Activated CD4-positive, alpha-beta T cell treated with anti-CD3 and anti-CD28 coated beads, Interleukin-2, amount 50 U/mL, for 4 hours (primary cell): Measurements from ENCODE around the gene CWC15.
"Not testable (repeated sequence)": the region's sequence is repeated elsewhere in the genome, so short reads cannot be mapped to it uniquely, and the experiment has no call there.

Source experiments
- DNase-seq, 2 experiments: peaks; one replicate each; pipeline ENCODE4 v3.0.0-alpha.2; 2020

Gene CWC15

DNA sequence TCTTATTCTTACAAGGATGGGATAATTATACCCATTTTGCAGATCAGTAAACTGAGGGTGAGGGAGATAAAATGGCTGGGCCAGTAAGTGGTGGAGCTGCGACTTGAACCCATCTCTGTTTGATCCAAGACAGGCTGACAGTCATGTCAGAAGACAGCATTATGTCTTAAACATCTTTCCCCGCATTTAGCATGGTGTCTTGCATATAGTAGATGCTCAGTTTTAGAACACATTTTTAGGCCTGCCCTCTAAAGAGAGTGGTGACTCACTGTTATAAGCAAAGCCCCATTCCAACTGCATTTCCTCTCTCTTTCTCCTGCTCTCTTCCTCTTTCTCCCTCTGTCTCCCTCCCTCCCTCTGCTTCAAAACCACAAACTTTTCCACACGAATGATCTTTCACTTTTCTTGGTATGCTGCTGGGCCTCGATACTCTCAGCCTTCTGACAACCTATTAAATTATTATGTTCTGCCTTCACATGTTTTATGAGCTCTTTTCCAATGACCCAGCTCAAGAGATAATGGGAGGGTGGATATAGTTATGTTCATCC, 25.2 kb downstream of the CWC15 start:
- DNase-seq = no peak

DNA sequence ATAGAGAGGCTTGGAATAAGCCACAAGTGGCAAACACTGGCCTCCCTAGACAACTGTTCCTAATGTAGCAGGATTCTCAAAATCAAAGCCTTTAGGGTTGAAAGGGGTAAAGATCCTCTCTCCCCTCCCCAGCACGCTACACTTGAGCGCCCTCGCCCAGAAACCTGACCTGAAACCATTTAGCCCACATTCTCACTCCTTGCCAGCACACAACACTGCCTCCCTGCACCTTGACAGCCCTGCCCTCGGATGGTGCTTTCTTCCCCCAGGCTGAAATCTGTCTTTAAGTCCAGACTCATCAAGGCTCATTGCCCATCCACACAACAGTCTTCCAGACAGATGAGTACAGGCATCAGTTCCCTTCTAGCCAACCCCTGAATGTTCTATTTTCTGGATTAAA, 26.5 kb downstream of the CWC15 start:
- DNase-seq = no peak

DNA sequence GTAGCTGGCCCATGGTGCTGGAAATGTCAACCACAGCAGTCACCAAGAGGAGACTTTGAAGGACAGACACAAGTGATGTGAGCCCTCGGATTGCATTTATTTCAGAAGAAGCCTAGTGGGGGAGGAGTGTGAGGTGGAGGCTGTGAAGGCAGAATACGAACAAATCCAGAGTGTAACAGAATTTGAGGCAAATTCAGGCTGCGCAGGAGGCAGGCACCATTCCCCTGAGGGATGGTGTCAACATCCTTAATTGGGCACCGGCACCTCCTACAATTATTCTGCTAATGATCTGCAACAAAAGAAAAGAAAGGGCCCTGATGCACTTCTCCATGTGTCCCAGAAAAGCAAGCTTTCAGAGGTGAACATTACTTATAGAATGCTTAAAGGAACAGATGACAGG, 32.2 kb downstream of the CWC15 start:
- no peak for DNase-seq

DNA sequence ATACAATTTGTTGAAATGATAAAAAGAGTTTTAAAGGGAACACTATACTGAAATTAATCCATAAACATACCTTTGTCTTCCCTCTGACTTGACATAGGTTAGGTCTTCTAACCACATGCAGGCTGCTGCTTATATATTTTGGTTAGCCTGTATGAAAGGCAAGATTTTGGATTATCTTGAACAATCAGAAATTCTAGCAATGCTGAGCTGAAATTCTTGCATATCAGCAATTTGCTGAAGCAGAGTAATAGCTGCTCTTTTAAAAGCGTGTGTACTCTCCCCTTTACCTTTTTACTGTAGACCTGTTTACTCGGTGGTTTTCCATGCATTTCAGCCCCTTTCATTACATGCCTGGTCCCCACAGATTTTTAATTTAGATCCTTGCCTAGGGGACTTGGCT, 34.0 kb downstream of the CWC15 start:
- no peak for DNase-seq

DNA sequence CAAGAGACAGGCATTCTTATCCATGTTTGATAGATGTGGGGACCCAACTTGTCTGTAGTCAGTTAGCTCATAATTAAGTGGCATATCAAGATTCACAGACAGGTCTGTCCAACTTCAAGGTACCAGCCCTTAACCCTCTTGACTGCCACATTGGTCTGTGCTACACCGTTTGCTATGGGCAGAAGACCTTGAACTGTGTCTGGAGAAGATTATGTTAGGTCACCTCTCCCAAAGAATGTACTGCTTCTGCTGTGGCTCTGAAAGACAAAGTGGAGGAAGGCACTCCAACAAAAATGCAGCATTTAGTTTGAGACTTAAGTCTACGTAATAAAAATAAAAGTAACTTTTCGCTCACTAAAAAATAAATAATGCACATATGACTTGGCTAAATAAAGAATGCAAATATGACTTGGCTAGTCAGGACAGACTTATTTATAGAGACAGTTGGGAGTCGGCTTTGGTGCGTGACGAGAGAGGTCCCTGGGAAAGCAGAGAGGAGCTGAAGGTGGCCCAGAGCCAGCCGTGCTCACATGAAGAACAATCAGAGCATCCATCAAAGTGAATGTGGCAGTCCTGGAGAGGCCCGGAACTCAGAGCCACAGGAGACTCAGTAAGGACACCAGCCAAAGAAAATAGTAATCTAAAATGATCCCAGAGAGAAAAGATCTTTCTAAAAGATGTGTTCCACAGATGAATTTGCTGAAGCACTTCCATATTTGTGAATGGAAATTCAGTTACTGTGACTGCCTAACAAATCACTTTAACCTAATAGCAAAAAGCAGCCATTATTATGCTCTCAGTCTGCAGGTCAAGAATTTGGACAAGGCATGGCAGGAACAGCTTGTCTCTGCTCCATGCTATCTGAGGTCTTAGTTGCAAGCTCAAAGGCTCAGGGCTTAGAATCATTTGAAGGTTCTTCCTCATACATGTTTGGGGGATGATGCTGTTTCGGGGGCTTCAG, 35.0 kb downstream of the CWC15 start:
- no peak for DNase-seq

DNA sequence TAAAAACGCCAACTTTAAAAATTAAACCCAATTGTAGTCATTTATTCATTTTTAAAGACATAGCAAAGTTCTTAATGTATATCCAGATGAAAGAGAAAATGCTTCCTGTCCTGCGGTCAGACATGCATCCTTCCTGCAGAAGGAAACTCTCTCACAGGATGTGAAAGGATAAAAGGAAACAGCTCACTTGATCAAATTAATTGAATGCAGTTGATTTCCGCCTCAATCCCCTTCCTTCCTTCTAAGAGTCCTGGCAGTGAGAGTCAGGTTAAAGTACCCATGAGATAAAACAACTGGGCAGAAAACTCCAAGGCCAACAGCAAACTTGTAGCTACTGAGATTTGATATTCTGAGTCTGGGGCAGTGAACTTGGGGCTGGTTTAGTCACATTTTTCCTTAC, 38.5 kb downstream of the CWC15 start:
- DNase-seq = no peak

DNA sequence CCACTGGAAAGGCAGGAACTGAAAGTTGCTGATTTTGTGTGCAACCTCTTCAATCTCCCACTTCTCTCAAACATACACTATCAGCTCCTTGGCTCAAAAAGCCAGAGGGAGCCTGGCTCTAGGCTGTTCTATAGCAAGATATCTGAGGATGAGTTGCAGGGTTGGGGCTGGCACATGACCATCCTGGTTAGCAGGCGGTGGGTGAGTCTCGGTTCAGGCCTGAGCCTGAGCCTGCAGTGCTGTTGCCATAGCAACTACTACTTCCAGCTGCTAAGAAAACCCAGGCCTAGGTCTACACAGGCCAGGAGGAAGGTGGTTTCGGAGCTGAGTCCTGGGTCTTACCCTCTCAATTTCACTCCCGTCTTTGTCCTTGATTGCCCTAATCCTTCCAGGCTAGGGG, 39.0 kb downstream of the CWC15 start:
- no peak for DNase-seq

DNA sequence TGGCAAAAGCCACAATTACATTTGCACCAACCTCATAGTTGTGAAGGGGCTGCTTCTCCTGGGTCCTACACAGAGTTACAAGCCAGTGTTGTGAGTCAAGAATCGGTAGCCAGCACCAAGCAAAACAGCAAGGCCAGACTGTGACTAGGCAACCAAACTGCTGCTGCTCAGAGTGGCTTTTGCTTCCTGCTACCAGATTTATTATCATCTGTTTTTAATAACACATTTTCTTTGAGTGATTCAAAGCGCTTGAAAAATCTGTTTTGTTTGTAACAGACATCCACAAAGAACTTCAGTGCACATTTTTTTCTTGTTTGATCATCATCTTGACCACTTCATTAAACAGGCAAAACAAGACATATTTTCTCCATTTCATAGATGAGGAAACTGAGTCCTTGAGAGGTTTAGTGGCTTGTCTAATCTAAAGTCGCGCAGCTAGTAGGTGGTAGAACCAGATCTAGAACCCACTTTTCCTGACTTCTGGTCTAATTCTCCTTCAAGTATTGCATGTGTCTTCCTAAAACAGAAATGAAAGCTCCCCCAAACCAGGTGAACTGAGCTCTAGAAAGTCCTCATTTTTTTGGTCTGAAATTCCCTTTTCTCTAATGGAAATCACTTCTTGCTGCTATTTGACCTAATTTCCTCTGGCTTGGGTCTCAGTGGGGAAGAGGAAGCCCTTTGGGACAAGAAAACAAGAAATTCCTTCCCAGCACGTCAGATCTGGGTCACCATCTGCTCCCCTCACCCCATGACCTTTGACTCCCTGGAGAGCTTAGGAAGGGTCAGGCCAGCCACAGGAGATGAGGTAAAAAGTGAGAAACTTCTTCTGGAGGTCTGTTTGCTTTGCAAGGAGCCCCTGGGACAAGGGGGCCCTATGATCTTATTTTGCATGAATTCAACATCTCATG, 39.9 kb downstream of the CWC15 start:
- no peak for DNase-seq

DNA sequence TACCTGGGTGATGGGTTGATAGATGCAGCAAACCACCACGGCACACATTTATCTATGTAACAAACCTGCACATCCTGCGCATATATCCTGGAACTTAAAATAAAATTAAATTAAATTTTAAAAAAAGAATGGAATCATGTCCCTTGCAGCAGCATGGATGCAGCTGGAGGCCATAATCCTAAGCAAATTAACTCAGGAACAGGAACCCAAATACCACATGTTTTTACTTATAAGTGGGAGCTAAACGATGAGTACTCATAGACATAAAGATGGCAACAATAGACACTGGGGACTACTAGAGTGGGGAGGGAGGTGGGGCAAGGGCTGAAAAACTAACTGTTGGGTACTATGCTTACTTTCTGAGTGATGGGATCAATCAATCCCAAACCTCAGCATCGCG, 40.9 kb downstream of the CWC15 start:
- no peak for DNase-seq

DNA sequence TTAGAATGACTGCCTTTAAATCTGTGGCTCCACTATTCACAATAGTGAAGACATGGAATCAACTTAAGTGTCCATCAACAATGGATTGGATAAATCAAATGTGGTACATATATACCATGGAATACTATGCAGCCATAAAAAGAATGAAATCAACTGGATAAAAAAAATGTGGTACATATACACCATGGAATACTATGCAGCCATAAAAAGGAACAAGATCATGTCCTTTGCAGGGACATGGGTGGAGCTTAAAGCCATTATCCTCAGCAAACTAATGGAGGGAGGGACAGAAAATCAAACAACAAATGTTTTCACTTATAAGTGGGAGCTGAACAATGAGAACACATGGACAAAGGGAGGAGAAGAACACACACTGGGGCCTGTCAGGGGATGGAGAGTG, 41.3 kb downstream of the CWC15 start:
- DNase-seq = not testable (repeated sequence)

DNA sequence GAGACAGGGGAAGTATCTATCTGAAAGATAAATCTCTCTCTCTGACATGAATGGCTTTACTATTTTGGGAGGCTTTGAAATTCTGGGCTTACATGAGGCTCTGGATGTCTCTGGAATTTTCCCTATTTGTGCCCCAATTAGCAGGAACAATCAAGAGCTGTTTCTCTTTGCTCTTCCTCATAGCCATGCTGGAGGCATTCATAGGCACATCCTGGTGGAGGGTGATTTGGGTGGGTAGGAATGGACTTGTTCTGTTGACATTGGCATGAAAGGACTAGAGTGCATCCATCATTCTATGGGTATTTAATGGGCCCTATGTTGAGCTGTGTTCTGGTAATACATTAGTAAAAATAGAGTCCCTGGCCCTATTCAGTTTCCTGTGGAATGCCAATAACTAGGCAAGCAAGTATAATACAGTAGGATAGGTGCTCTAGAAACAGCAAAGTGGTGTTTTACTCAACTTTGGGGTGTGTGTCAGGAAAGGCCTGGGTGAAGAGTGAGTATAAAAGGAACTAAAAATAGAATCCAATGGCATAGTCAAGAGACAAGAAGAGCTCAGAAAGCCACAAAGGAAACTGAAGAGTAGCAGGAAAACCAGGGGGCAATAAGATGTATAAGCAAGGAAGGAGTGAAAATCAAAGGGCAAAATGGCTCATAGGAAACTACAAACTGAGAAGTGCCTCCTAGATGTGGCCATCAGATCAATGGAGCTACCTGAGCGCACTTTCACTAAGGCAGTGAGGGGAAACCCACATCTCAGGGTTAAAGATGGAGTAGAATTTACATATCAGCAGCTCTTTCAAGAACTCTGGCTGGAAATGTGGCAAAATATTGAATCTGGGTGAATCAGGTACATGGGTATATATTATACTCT, 45.0 kb downstream of the CWC15 start:
- DNase-seq = no peak

DNA sequence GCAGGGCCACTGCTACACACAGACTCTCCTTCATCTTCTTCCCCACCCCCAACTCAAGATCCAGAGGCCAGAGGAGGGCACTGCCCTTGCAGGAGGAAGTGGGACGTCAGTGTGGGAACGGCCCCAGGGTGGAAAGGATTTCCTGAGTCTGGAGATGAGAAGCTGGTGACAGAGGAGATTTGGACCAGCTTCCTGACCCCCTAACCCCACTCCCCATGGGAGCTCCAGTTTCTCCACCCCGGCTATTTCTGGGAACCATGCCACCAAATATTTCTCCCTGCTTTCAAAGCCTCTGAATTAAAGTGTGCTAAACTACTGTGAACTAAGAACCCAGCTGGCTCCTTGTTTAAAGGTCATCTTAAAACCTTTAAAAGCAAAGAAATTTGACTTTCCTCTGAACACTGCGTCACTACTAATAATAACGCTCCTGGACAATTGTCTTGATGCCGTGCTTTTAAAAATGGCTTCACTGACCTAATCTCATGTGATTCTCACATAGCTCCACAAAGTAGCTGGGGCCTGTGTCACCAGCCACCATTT, 46.6 kb downstream of the CWC15 start:
- no peak for DNase-seq

DNA sequence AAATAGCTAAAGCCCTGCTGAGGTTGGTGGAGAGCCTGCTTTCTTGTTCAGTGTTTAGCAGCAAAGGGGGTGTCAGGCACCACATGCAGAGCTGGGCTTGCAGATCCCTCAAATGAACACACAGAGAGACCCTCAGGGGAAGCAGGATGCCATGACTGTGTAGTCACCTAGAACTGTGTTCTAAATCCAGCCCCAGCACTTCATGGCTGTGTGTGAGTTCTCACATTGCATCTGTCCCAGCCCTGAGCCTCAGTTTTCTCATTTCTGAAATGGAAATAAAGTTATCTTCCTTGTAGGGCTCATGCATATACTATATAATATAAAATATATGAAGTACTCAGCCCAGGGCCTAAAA, 47.1 kb downstream of the CWC15 start:
- DNase-seq = no peak

DNA sequence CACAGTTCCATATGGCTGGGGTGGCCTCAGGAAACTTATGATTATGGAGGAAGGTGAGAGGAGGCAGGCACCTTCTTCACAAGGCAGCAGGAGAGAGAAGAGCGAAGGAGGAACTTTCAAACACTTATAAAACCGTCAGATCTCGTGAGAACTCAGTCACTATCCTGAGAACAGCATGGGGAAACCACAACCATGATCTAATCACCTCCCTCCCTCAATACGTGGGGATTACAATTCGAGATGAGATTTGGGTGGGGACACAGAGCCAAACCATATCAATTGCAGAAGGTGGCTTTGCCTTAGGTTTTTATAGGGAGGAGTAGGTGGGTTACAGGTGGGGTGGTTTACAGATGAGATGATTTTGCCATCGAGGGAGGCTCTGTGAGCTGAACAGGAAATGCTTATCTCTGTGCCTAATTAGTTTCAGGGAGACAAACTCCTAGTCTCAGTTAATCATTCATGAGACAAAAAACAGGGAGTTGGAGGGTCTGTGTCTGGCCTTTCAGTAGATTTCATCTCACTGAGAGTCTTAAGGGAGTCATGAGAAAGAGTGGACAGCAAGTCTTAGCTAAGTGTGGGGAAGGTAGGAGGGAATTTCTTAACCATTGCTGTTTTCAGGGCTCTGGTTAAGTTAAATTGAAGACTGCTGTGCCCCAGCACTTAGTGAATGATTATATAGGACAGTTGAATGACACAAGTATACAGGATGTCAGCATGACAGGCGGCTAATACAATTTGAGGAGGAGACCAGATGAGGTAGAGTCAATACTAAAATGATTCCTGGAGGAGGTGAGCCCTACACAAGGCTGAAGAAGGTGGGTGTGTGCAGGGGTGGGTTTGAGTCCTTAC, 47.7 kb downstream of the CWC15 start:
- DNase-seq = no peak

DNA sequence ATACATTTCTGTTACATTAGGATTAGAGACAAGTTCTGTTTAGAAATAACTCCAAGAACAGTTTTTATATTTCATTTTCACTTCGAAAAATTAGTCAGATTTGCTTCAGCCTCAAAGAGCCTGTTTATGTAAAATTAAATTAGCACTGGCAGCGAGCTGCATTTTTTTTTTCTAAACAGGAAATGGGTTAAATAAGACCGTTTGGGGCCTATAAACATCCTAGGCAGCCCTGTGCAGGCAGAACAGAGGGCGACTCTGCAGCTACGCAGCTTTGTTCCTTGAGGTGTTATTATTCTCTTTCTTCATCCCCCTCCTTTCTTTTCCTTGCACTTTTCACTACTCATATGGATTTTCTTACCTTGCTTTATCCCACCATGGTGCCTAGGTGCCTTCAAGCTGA, 48.7 kb downstream of the CWC15 start:
- DNase-seq = no peak

DNA sequence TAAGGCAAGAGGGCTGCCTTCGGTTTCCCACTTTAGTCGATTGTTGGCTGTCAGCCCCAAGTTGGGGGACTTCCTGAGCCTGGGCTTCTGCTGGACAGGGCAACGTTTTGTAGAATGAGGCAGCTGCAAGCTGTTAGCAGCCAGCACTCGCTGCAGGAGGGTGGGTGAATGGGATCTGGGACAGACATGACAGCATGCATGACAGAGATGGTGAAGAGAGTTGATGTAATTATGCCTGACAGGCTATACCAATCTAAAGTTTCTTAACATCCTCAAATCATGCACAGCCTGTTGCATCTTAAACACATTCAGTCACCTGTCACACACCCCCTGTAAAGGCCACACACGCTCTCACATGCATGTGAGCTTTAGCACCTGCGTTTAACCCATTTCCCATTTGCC, 49.2 kb downstream of the CWC15 start:
- DNase-seq = no peak

DNA sequence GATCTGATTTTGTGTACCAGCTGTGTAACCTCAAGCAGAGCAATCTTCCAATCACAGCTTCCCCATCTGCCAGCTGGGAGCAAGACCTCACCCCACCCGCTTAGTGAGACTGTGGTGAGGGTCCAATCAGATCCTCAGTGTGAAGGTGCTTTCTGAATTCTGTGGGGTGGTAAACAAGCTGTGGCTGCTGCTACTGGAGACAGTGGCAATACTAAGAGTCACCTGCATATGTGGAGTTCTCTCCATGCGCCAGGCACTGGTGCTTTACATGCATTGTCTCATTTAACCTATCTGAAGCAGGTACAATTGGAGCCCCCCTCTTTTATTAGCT, 50.4 kb downstream of the CWC15 start:
- DNase-seq = no peak

DNA sequence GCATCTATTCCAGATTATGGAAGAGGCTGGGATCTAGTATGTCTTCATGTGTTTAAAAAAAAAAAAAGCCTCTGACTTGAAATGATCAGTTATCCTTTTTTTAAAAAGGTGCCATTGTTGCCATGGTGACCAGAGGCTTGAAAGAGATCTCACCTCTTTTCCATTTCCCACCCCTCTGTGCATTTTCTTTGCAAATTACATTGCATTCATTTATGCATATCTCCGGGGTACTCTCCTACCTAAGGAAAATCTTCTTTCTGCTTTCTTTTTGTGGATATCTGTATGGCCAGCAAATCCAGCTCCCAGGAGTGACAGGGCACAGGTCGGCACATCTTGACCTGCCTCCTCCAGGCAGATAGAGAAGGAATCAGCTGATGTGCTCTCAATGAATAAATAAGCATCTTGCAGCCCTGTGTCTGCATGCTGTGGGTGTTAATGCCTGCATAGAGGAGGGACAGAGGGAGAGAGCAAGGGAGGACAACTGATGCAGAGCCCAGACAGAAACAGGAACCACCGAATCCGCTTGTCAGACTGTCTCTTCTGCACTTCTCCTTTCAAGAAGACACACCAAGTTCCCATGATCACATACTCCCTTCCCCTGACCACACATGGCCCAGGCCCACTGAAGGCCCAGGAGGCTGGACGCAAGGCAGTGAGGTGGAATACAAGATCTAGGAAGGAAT, 50.9 kb downstream of the CWC15 start:
- DNase-seq = no peak

DNA sequence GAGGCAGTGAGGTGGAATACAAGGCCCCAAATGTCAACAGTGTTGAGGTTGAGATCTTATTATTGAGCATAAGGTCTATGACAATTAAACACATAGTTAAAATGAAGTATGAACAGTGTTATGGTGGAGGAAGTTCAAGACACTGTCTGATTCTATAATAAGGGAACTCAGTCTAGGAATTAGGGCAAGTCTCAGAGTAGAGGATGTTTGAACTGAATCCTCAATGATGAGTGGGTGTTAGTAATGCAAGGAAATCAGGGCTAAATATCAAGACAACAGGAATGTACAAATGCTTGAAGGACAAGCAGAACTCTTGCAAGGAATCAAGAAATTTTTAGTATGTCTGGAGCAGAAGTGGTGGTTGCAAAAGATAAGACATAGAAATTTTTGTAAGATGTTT, 53.0 kb downstream of the CWC15 start:
- no peak for DNase-seq

DNA sequence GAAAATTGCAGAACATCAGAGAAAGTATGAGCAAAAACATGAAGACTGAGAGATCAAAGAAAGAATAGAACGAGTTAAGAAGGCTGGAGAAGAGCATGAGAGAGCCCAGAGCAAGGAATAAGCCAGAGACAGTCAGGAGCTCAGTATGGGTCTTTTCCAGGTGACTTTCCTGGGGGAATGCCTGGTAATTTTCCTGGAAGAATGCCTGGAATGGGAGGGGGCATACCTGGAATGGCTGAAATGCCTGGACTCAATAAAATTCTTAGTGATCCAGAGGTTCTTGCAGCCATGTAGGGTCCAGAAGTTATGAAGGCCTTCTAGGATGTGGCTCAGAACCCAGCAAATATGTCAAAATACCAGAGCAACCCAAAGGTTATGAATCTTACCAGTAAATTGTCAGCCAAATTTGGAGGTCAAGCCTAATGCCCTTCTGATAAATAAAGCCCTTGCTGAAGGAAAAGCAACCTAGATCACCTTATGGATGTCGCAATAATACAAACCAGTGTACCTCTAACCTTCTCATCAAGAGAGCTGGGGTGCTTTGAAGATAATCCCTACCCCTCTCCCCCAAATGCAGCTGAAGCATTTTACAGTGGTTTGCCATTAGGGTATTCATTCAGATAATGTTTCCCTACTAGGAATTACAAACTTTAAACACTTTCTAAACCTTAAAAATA, 59.5 kb downstream of the CWC15 start:
- not testable (repeated sequence) for DNase-seq
